Subcutaneous adipose tissue (tissue), 4 donors: ENCODE measurements around the gene ANKRD52. TPM values are rescaled to one million over a fixed set of nuclear protein-coding genes. Genes with fewer than 3 reads are reported as not detected.

Experiments
- total RNA-seq, 4 donors: library from RNA; depleted of rRNA; stranded (reverse); fragments of >200 nt; gene quantifications; one replicate each; pipeline ENCODE4 v1.1.0, GENCODE V29; 2016
- TF ChIP-seq, protein P1 (sequence below): fragments of 450-650 bp; IDR thresholded peaks from one replicate; pipeline ENCODE4 v1.5.1; 2016; ENCODE audit warnings: low read depth, mild to moderate bottlenecking, control low read depth, antibody characterized with exemption, moderate library complexity

The ANKRD52 gene
- total RNA-seq, 4 donors from 2014 or later, result 14.3 to 24.1 (median 19.9) TPM

DNA sequence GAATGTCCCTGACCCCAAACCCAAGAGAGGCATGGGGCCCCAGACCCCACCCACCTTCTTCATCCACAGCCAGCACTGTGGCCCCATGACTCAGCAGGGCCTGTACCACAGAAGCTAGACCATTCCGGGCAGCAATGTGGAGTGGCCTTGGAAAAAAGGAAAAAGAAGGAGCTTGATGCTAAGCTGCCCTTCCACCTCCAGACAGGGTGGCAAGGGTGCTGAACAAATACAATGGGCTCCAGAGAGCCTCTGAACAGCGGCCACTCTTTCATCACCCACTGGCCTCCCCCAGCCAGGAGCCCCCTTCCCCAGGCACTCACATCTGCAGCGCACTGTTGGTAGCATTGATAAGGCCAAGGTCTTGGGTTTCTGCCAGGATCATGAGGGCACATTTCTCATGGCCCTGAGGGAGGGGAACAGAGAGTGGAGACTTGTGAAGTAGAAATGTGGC lies 14.4 kb downstream of the ANKRD52 start:
- TF ChIP-seq, protein P1, sequence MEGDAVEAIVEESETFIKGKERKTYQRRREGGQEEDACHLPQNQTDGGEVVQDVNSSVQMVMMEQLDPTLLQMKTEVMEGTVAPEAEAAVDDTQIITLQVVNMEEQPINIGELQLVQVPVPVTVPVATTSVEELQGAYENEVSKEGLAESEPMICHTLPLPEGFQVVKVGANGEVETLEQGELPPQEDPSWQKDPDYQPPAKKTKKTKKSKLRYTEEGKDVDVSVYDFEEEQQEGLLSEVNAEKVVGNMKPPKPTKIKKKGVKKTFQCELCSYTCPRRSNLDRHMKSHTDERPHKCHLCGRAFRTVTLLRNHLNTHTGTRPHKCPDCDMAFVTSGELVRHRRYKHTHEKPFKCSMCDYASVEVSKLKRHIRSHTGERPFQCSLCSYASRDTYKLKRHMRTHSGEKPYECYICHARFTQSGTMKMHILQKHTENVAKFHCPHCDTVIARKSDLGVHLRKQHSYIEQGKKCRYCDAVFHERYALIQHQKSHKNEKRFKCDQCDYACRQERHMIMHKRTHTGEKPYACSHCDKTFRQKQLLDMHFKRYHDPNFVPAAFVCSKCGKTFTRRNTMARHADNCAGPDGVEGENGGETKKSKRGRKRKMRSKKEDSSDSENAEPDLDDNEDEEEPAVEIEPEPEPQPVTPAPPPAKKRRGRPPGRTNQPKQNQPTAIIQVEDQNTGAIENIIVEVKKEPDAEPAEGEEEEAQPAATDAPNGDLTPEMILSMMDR, result no peak

- TF ChIP-seq, protein P1, result no peak
Measured at GRCh38 chr12:56242986-56243385, 15.2 kb downstream of the ANKRD52 start.

DNA sequence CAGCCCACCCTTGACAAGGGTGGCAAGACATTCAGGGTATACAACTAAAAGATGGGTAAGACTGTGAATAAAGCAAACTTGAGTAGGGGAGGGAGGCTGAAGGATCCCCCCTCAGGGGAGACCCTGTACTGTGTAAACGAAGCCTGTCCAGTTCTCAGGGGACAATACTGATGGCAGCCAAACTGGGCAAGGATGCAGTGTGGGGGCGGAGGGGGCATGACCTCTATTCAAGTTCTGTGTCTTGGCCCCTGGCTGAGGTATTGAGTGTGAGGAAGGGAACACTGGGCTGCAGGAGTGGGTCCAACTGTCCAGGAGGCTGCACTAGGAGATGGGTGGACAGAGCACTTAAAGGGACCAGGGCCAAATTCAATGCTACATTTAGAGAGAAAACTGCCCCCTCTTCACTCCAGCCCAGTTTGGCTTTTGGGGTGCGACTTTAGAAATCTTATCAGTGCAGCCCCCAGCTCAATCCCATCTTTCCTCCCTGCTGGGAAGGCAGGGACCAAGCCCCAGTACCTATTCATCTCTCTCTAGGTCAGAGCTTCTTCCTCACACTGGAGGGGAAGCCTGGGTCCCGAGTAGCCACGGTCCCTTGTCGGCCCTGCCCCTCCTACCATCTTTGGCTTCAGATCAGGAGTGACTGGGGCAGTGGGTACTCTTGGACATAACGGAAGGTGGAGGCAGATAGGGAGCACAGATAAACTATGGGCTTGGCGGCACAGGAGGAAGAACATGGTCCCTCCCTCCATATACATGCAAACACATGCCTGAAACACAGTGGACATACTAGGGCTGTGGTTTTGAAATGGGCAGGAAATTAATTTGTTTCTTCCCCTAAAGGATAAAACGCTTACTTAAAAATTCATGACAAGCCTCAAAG lies 16.5 kb downstream of the ANKRD52 start:
- TF ChIP-seq, protein P1, result no peak

- TF ChIP-seq, protein P1, result no peak
Measured at GRCh38 chr12:56237552-56237951, 20.6 kb downstream of the ANKRD52 start.

DNA sequence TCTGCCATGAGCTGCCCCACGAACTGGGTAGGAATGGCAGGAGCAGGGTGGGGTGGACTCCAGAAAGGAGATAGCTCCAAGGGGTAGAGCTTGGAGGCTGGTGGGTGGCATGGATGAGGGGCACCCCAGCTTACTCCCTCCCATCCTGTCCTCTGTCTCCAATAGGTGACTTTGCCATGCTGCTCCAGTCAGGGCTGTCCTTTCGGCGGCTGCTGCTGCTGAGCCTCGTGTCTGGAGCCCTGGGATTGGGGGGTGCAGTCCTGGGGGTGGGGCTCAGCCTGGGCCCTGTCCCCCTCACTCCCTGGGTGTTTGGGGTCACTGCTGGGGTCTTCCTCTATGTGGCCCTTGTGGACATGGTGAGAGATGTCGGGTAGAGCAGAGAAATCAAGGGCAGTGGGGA lies 21.2 kb downstream of the ANKRD52 start:
- TF ChIP-seq, protein P1, result no peak

GRCh38 chr12:56236091-56236490 lies 22.1 kb downstream of the ANKRD52 start:
- TF ChIP-seq, protein P1, result no peak

DNA sequence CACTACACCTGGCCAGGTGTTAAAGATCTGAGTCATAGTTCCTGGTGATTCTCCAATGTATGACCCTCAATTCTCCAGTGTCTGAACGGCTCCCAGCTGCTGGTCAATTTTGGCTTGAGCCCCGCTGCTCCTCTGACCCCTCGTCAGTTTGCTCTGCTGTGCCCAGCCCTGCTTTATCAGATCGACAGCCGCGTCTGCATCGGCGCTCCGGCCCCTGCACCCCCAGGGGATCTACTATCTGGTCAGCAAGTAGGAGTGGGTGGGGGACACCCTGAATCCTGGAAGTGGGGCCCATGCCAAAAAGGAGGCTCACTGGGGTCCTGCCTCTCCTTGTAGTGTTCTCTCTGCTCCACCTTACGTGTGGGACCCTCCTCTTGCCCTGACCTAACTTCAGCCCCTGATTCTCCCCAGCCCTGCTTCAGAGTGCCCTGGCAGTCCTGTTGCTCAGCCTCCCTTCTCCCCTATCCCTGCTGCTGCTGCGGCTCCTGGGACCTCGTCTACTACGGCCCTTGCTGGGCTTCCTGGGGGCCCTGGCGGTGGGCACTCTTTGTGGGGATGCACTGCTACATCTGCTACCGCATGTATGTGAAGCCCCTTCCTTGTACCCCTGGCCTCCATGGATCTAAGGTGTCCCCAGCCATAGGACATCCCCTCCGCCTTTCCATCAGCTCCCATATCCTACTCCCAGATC lies 23.3 kb downstream of the ANKRD52 start:
- TF ChIP-seq, protein P1, result no peak
